ENCODE measurements around the gene ATP9A.
"Not testable (repeated sequence)": the region's sequence is repeated elsewhere in the genome, so short reads cannot be mapped to it uniquely, and the experiment has no call there.

- TF ChIP-seq RUNX3 (IDR thresholded peaks at IDR 0.05; ENCODE audit: low read length); CTCF (IDR thresholded peaks at IDR 0.05 in 2 of 3, conservative IDR thresholded peaks at IDR 0.05 in 1 of 3; ENCODE audit: control insufficient read depth in 2 of 3, extremely low read depth in 1 of 3, insufficient read depth in 1 of 3, low read depth in 3 of 3, low read length in 3 of 3); POLR2AphosphoS5 (IDR thresholded peaks at IDR 0.05; ENCODE audit: low read length); USF2 (IDR thresholded peaks at IDR 0.05; ENCODE audit: borderline replicate concordance, low read depth, low read length): not testable (repeated sequence)
Measured at GRCh38 chr20:51816856-51817255, 48.7 kb upstream of the ATP9A start.

Measured in GM12878 (cell line).